Caco-2 (cell line): Measurements from ENCODE around the gene SLCO4A1. TPM values are rescaled to one million over a fixed set of nuclear protein-coding genes. Genes with fewer than 3 reads are reported as not detected.

Experiments used
- BruUV-seq: library from RNA; stranded (reverse); fragments of 400-500 nt; replicated peaks from 2 replicates; lab custom pipeline; 2021; lab: Mats Ljungman, UMichigan
- CTCF ChIA-PET: fragments of 300-600 bp; sonication (Branson Sonifier 250); formaldehyde crosslinking; loops from one replicate; lab custom pipeline; 2022; ENCODE audit warnings: antibody characterized with exemption; lab: Charles Lee
- POLR2A ChIA-PET: fragments of 300-600 bp; sonication (Branson Sonifier 250); formaldehyde crosslinking; loops from one replicate; lab custom pipeline; 2022; ENCODE audit warnings: antibody characterized with exemption; lab: Charles Lee
- DNase-seq, 2 experiments: peaks; one replicate each; pipeline versions ENCODE4 v3.0.0 to v3.0.0-alpha.2; 2020 to 2022
- H3K27me3 ChIP-seq: replicated peaks from 2 replicates; pipeline ENCODE4 v1.6.0; 2011; ENCODE audit warnings: low read length; ENCODE audit not compliant: control insufficient read depth, insufficient read depth
- H3K36me3 ChIP-seq: 2 replicates; pipeline ENCODE4 v1.5.1; 2011; ENCODE audit warnings: low read length; ENCODE audit not compliant: control insufficient read depth, insufficient read depth
- H3K4me1 ChIP-seq: fragments of 250-450 bp; sonication (Bioruptor Pico); 2 replicates; pipeline ENCODE4 v1.5.1; 2020; ENCODE audit warnings: mild to moderate bottlenecking
- H3K4me3 ChIP-seq: 2 replicates; pipeline ENCODE4 v1.5.1; 2011; ENCODE audit warnings: low read depth, mild to moderate bottlenecking, control low read depth, low read length
- H3K9me3 ChIP-seq: fragments of 250-450 bp; sonication (Bioruptor Pico); 2 replicates; pipeline ENCODE4 v1.5.1; 2020; ENCODE audit warnings: mild to moderate bottlenecking, moderate library complexity
- H3K27ac Mint-ChIP-seq: one replicate; pipeline ENCODE4 v1.8.0; 2022; ENCODE audit warnings: mixed read lengths; ENCODE audit not compliant: unreplicated experiment
- H3K27me3 Mint-ChIP-seq: one replicate; pipeline ENCODE4 v1.8.0; 2022; ENCODE audit warnings: mixed read lengths; ENCODE audit not compliant: insufficient read depth, unreplicated experiment
- H3K36me3 Mint-ChIP-seq: one replicate; pipeline ENCODE4 v1.8.0; 2022; ENCODE audit warnings: mild to moderate bottlenecking, mixed read lengths; ENCODE audit not compliant: insufficient read depth, unreplicated experiment
- H3K4me1 Mint-ChIP-seq: one replicate; pipeline ENCODE4 v1.8.0; 2022; ENCODE audit warnings: low read depth, mixed read lengths; ENCODE audit not compliant: unreplicated experiment
- H3K4me3 Mint-ChIP-seq: one replicate; pipeline ENCODE4 v1.8.0; 2022; ENCODE audit warnings: mild to moderate bottlenecking, moderate library complexity, mixed read lengths; ENCODE audit not compliant: unreplicated experiment
- H3K9me3 Mint-ChIP-seq: one replicate; pipeline ENCODE4 v1.8.0; 2022; ENCODE audit warnings: mixed read lengths; ENCODE audit not compliant: unreplicated experiment
- CTCF ChIP-seq, 2 experiments: fragments of 200-600 bp in 1 of 2; IDR thresholded peaks; 1 replicate in 1 of 2; 2 replicates in 1 of 2; pipeline versions ENCODE4 v1.5.1 to v1.8.0; 2011 to 2022; ENCODE audit warnings: antibody characterized with exemption in 1 of 2, control low read depth in 1 of 2, inconsistent platforms in 1 of 2, low read depth in 1 of 2, low read length in 1 of 2, mild to moderate bottlenecking in 1 of 2, moderate library complexity in 1 of 2; ENCODE audit not compliant: insufficient read depth in 1 of 2, severe bottlenecking in 1 of 2, unreplicated experiment in 1 of 2
- intact Hi-C: fragments of 100-400 bp; cut with micrococcal nuclease; formaldehyde crosslinking; loops from one replicate; pipeline ENCODE4 v1.10.0; 2022; ENCODE audit not compliant: unreplicated experiment
- total RNA-seq: library from RNA; stranded (reverse); gene quantifications from 2 replicates; pipeline ENCODE4 v1.2.3, GENCODE V29; 2022

Gene SLCO4A1
- total RNA-seq, 1 experiment from 2014 or later, result 18.7 TPM

- no peak for DNase-seq
- Histone ChIP-seq H3K4me3 (no peak overlapping the region), H3K4me1 (no peaks in the 10 kb centered on the region; the same call in 1 of the 2 replicates), H3K9me3 (no peaks in the 10 kb centered on the region), H3K36me3 (no peaks in the 10 kb centered on the region), H3K27me3 (no peaks in the 10 kb centered on the region)
- intact Hi-C loops, result no loop called here
- no peak overlapping the region for H3K27ac Mint-ChIP-seq
- H3K36me3 Mint-ChIP-seq, result no peaks in the 10 kb centered on the region
- no peaks in the 10 kb centered on the region for H3K9me3 Mint-ChIP-seq
- ChIA-PET CTCF (no interaction called here), POLR2A (no interaction called here)
- H3K4me3 Mint-ChIP-seq, result no peak overlapping the region
- peaks cover 3% of the 10 kb centered on the region for H3K27me3 Mint-ChIP-seq
- TF ChIP-seq CTCF (IDR thresholded peaks at IDR 0.05; ENCODE audit: insufficient read depth in 1 of 2, low read depth in 1 of 2, low read length in 1 of 2, severe bottlenecking in 1 of 2, unreplicated experiment in 1 of 2), result no peak
- H3K4me1 Mint-ChIP-seq, result peaks cover 18% of the 10 kb centered on the region
- no TSS peak for BruUV-seq
Observed at GRCh38 chr20:62634330-62634967, 7.9 kb upstream of the SLCO4A1 start.

GRCh38 chr20:62635232-62635631, 7.1 kb upstream of the SLCO4A1 start:
- Histone ChIP-seq H3K27me3 (no peaks in the 10 kb centered on the region), H3K4me3 (no peak overlapping the region), H3K4me1 (no peaks in the 10 kb centered on the region; the same call in 1 of the 2 replicates), H3K36me3 (no peaks in the 10 kb centered on the region), H3K9me3 (no peaks in the 10 kb centered on the region)
- no peaks in the 10 kb centered on the region for H3K9me3 Mint-ChIP-seq
- H3K27ac Mint-ChIP-seq, result no peak overlapping the region
- peaks cover 18% of the 10 kb centered on the region for H3K4me1 Mint-ChIP-seq
- H3K4me3 Mint-ChIP-seq, result no peak overlapping the region
- H3K27me3 Mint-ChIP-seq, result peaks cover 3% of the 10 kb centered on the region
- CTCF ChIA-PET, result no interaction called here
- BruUV-seq, result no TSS peak
- no peak for DNase-seq
- no peaks in the 10 kb centered on the region for H3K36me3 Mint-ChIP-seq
- POLR2A ChIA-PET, result no interaction called here
- intact Hi-C loops, result no loop called here
- no peak for TF ChIP-seq CTCF (IDR thresholded peaks at IDR 0.05; ENCODE audit: insufficient read depth in 1 of 2, low read depth in 1 of 2, low read length in 1 of 2, severe bottlenecking in 1 of 2, unreplicated experiment in 1 of 2)

- no peak for DNase-seq
- Histone ChIP-seq H3K9me3 (no peaks in the 10 kb centered on the region), H3K27me3 (no peaks in the 10 kb centered on the region), H3K36me3 (no peaks in the 10 kb centered on the region), H3K4me1 (no peaks in the 10 kb centered on the region; the same call in 1 of the 2 replicates), H3K4me3 (no peak overlapping the region)
- H3K36me3 Mint-ChIP-seq, result no peaks in the 10 kb centered on the region
- no peak for TF ChIP-seq CTCF (IDR thresholded peaks at IDR 0.05; ENCODE audit: insufficient read depth in 1 of 2, low read depth in 1 of 2, low read length in 1 of 2, severe bottlenecking in 1 of 2, unreplicated experiment in 1 of 2)
- H3K27me3 Mint-ChIP-seq, result peaks cover 3% of the 10 kb centered on the region
- H3K9me3 Mint-ChIP-seq, result no peaks in the 10 kb centered on the region
- BruUV-seq, result no TSS peak
- CTCF ChIA-PET, result no interaction called here
- H3K4me1 Mint-ChIP-seq, result peaks cover 18% of the 10 kb centered on the region
- no peak overlapping the region for H3K4me3 Mint-ChIP-seq
- POLR2A ChIA-PET, result no interaction called here
- intact Hi-C loops, result no loop called here
- no peak overlapping the region for H3K27ac Mint-ChIP-seq
Observed at GRCh38 chr20:62635852-62636251, 6.5 kb upstream of the SLCO4A1 start.
